GM12892 (cell line): ENCODE results near the gene TEX28.

ENCODE experiments used
- POLR2A ChIP-seq: IDR thresholded peaks from 2 replicates; pipeline ENCODE4 v1.6.1; 2011; ENCODE audit warnings: low read depth, low read length, control low read depth
- POLR2AphosphoS5 ChIP-seq: IDR thresholded peaks from 2 replicates; pipeline ENCODE4 v1.6.1; 2011; ENCODE audit warnings: low read depth, low read length, control low read depth

DNA sequence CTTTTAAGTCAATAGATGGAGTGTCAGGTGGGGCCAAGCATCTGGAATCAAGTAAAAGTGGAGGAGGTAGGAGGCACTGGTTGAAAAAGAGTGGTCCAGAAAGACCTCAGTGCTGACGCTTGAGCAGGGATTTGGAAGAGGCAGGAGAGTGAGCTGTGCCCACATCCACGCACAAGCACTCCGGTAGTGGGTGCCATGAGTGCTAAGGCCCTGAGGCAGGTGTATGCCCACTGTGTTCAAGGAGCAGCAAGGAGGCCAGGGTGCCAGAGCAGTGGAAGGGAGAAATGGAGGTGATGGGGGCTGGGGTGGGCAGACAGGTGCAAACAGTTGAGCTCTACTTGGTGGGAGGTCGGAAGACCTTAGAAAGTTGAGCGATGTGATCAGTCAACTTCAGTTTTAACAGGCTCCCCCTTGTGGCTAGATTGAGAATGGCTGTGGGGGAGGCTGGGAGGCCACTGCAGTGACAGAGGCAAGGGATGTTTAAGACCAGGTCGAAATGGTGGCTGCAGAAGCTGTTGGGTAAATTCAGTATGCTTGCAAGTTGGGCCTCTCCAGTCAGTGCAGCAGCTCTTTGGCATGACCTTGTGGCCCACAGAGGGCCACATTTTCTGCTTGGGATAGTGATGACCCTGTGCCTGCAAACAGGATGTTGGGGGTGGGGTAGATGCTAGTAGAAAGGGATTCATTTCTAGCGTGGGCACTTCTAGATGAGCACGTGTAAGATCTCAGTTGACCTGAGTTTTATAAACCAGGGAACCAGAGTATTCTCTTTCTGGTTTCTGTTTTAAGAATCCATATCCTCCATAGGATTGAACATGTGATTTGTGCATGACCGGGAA, 13.4 kb upstream of the TEX28 start:
- TF ChIP-seq POLR2A: no peak
- TF ChIP-seq POLR2AphosphoS5: no peak
